GM18951 (cell line): ENCODE measurements around the gene TCP11.

ENCODE experiments used
- POLR2A ChIP-seq: IDR thresholded peaks from 4 replicates; pipeline ENCODE4 v1.6.1; 2011; ENCODE audit warnings: mild to moderate bottlenecking; ENCODE audit not compliant: insufficient read length, insufficient read depth; ENCODE audit errors: extremely low read depth
- in situ Hi-C: fragments of 300-500 bp; cut with MboI; formaldehyde crosslinking; loops from one replicate; pipeline ENCODE4 v1.12.0; 2022; ENCODE audit warnings: low sequenced_read_pairs, mixed read lengths, inconsistent platforms; ENCODE audit not compliant: unreplicated experiment

The TCP11 gene

GRCh38 chr6:35079311-35080000, 61.7 kb downstream of the TCP11 start:
- in situ Hi-C loops = no loop called here
- TF ChIP-seq POLR2A = no peak

GRCh38 chr6:35078896-35079295, 62.2 kb downstream of the TCP11 start:
- in situ Hi-C loops = no loop called here
- TF ChIP-seq POLR2A = no peak

- in situ Hi-C loops = no loop called here
- no peak for TF ChIP-seq POLR2A
Observed at GRCh38 chr6:35078226-35078850, 62.8 kb downstream of the TCP11 start.

GRCh38 chr6:35077713-35078105, 63.4 kb downstream of the TCP11 start:
- no peak for TF ChIP-seq POLR2A
- in situ Hi-C loops = no loop called here

- TF ChIP-seq POLR2A = no peak
- in situ Hi-C loops = no loop called here
Observed at GRCh38 chr6:35076997-35077712, 64.0 kb downstream of the TCP11 start.

- in situ Hi-C loops = no loop called here
- TF ChIP-seq POLR2A = no peak
Observed at GRCh38 chr6:35073766-35074471, 67.2 kb downstream of the TCP11 start.

GRCh38 chr6:35073211-35073610, 67.9 kb downstream of the TCP11 start:
- no peak for TF ChIP-seq POLR2A

GRCh38 chr6:35072698-35073055, 68.5 kb downstream of the TCP11 start:
- in situ Hi-C loops = no loop called here
- no peak for TF ChIP-seq POLR2A

More at GRCh38 chr6:35073211-35073610, 67.9 kb downstream of the TCP11 start:
- in situ Hi-C loops = no loop called here

- TF ChIP-seq POLR2A = no peak
- in situ Hi-C loops = no loop called here
Observed at GRCh38 chr6:35072051-35072697, 69.0 kb downstream of the TCP11 start.

- TF ChIP-seq POLR2A = no peak
- in situ Hi-C loops = no loop called here
Observed at GRCh38 chr6:35071347-35071994, 69.7 kb downstream of the TCP11 start.

- in situ Hi-C loops = no loop called here
- TF ChIP-seq POLR2A = no peak
Observed at GRCh38 chr6:35070111-35070510, 71.0 kb downstream of the TCP11 start.

GRCh38 chr6:35069262-35069661, 71.9 kb downstream of the TCP11 start:
- in situ Hi-C loops = no loop called here

More at GRCh38 chr6:35069262-35069661, 71.9 kb downstream of the TCP11 start:
- TF ChIP-seq POLR2A = no peak
